ENCODE data around the gene ANKRD40.

The ANKRD40 gene

DNA sequence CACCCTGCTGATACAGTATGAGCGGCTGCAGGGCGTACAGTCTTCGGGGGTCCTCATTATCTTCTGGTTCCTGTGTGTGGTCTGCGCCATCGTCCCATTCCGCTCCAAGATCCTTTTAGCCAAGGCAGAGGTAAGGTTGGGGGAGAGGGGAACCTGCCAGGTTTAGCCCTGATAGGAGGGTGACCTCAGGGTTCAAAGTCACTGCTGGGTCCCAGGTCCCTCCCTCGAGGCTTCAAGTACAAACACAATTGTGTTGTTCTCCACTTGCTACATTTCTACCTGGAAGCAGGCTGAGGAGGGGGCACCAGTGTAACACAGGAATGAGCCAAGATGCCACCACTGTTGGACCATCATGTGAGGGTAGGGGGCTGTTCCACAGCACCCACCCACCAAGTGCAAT lies 50.7 kb downstream of the ANKRD40 start:
- DNase-seq (ENCODE audit: extremely low spot score) = no peak
- TF ChIP-seq, protein P1, sequence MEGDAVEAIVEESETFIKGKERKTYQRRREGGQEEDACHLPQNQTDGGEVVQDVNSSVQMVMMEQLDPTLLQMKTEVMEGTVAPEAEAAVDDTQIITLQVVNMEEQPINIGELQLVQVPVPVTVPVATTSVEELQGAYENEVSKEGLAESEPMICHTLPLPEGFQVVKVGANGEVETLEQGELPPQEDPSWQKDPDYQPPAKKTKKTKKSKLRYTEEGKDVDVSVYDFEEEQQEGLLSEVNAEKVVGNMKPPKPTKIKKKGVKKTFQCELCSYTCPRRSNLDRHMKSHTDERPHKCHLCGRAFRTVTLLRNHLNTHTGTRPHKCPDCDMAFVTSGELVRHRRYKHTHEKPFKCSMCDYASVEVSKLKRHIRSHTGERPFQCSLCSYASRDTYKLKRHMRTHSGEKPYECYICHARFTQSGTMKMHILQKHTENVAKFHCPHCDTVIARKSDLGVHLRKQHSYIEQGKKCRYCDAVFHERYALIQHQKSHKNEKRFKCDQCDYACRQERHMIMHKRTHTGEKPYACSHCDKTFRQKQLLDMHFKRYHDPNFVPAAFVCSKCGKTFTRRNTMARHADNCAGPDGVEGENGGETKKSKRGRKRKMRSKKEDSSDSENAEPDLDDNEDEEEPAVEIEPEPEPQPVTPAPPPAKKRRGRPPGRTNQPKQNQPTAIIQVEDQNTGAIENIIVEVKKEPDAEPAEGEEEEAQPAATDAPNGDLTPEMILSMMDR (IDR thresholded peaks at IDR 0.05; ENCODE audit: control extremely low read depth, extremely low read depth, low read depth, missing control alignments) = no peak
- CTCF ChIA-PET = no interaction called here
- POLR2A ChIA-PET = no interaction called here

- no peak for DNase-seq (ENCODE audit: extremely low spot score)
- TF ChIP-seq, protein P1 (IDR thresholded peaks at IDR 0.05; ENCODE audit: control extremely low read depth, extremely low read depth, low read depth, missing control alignments) = no peak
- POLR2A ChIA-PET = no interaction called here
- CTCF ChIA-PET = interaction anchor here (0.9 kb wide), 1 partner anchor 10 kb away, joined by 3 read pairs; no protein-coding TSS in a partner anchor
Measured at GRCh38 chr17:50656509-50656908, 51.2 kb downstream of the ANKRD40 start.

DNA sequence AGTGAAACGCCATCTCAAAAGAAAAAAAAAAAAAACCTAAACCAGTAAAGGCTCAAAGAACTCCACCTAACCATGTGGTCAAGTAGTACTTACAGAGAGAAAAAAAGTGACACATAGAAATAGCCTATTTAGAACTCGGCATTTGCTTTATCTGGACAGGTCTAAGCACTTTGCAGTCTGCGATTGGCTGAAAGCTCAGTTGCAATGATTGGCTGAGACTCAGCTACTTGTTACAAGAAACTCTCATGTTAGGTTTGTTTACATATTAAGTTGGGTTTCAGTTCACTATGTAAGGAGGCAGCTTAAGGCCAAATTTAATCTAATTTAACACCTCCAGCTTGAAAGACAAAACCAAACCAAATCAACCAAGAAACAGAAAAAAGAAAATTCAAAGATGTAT lies 54.0 kb downstream of the ANKRD40 start:
- POLR2A ChIA-PET = no interaction called here
- DNase-seq (ENCODE audit: extremely low spot score) = no peak
- TF ChIP-seq, protein P1 (IDR thresholded peaks at IDR 0.05; ENCODE audit: control extremely low read depth, extremely low read depth, low read depth, missing control alignments) = no peak
- CTCF ChIA-PET = interaction anchor here (1.0 to 1.5 kb wide), 3 partner anchors 9 to 26 kb away, joined by 3 to 4 read pairs (median 4); no protein-coding TSS in a partner anchor

DNA sequence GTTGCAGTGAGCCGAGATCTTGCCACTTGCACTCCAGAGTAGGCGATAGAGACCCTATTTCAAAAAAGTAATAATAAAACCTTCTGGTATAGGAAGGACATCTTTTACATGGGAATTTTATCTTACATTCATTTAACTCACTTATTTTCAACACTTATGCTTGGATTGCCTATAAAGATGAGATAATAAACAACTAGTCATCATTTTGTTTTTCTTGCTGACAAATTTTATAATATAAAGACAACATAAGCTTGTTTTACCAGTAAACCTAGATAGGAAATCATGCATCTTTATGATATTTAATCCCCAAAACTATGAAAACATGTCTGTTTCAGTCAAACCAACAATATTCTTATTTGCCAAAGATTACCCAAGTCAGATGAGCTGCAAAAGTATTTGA lies 56.1 kb downstream of the ANKRD40 start:
- TF ChIP-seq, protein P1 (IDR thresholded peaks at IDR 0.05; ENCODE audit: control extremely low read depth, extremely low read depth, low read depth, missing control alignments) = no peak
- CTCF ChIA-PET = interaction anchor here (0.9 to 1.5 kb wide), 6 partner anchors 17 to 43 kb away, joined by 3 to 4 read pairs (median 4); no protein-coding TSS in a partner anchor
- DNase-seq (ENCODE audit: extremely low spot score) = no peak
- POLR2A ChIA-PET = no interaction called here

DNA sequence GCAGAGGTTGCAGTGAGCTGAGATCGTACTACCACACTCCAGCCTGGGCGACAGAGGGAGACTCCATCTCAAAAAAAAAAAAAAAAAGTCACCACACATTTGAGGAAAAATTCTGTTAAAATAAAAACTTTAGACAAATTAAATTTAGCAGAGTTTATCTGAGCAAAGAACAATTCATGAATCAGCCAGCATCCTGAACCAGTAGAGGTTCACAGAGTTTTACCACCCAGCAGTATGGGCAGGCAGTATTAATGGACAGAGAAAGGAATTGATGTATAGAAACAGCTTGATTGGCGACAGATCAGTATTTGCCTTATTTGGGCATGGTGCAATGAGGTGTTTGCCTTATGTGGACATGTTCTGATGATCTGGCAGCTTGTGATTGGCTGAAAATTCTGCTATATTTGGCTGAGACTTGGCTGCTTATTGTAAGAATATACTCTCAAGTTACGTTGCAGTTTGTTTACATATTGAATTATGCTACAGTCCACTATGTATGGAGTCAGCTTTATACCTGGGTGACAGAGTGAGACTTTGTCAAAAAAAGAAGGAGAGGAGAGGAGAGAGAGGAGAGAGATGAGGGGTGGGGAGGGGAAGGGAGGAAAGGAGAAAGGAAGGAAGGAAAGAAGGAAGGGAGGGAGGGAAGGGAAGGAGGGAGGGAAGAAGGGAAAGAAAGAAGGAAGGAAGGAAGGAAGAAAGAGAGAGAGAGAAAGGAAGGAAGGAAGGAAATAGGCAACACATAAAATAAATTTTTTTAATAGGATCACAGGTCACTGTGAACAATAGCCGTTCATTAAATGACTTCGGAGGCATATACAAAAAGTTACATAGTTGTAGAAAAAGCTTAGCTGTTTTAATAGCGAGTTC lies 58.4 kb downstream of the ANKRD40 start:
- TF ChIP-seq, protein P1 (IDR thresholded peaks at IDR 0.05; ENCODE audit: control extremely low read depth, extremely low read depth, low read depth, missing control alignments) = no peak
- DNase-seq (ENCODE audit: extremely low spot score) = no peak
- CTCF ChIA-PET = interaction anchor here (1.6 to 2.4 kb wide), 2 partner anchors 18 to 168 kb away, joined by 3 to 9 read pairs; no protein-coding TSS in a partner anchor
- POLR2A ChIA-PET = no interaction called here

- ChIA-PET POLR2A (no interaction called here), CTCF (interaction anchor here (1.2 to 2.4 kb wide), 3 partner anchors 16 to 162 kb away, joined by 3 to 9 read pairs (median 4); no protein-coding TSS in a partner anchor)
- DNase-seq (ENCODE audit: extremely low spot score) = no peak
- TF ChIP-seq, protein P1 (IDR thresholded peaks at IDR 0.05; ENCODE audit: control extremely low read depth, extremely low read depth, low read depth, missing control alignments) = no peak
Measured at GRCh38 chr17:50647187-50647586, 60.5 kb downstream of the ANKRD40 start.
